HG02571 (cell line): ENCODE data around the gene KLK3.

Experiments
- ATAC-seq: cut with Tn5 transposase; IDR thresholded peaks from one replicate; pipeline ENCODE4 v1.9.1; 2021; ENCODE audit warnings: mild to moderate bottlenecking, moderate library complexity; ENCODE audit not compliant: unreplicated experiment

Gene KLK3

GRCh38 chr19:50830266-50831025 is 24.3 kb upstream of the KLK3 start:
- ATAC-seq: no peak

- no peak for ATAC-seq
Measured at GRCh38 chr19:50831026-50831396, 23.7 kb upstream of the KLK3 start.

GRCh38 chr19:50832666-50833065 is 22.0 kb upstream of the KLK3 start:
- ATAC-seq: no peak

- ATAC-seq: no peak
Measured at GRCh38 chr19:50833117-50833801, 21.5 kb upstream of the KLK3 start, which contains the start of gene KLK15. Gene KLK15, minus strand, starts transcription at chr19:50833574. Its CDS starts 2,082 bp downstream, at chr19:50831492.

GRCh38 chr19:50833802-50834167 is 20.9 kb upstream of the KLK3 start:
- ATAC-seq: no peak

DNA sequence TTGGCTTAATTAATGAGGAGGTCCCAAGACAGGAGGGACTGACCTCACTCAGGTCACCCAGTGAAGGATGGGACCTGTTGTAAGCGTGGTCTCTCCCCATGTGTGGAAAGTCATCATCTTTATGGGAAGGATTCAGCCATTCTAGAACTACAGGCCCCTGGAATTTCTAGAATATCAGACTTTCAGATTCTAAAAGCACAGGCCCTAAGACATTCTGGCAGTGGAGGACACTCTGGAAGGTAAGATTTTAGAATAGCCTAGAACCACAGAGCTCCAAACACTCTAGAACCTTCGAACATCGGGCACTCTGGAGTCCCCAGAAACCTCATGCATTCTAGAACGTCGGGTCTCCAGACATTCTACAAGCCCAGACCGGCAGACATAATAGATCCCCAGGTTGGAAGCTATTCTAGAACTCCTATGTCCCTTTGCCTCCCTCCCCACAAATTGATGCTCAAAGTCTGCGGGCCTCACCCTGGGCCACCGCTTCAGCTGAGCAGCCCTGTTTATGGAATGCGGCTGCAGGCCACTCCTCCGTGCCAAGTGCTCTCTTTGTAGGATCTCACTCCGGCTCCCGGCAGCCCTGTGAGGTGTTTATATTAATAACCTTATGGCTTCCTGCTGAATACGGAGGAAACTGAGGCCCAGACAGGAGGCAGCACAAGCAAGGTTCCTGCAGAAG is 19.5 kb upstream of the KLK3 start:
- ATAC-seq: no peak

- ATAC-seq: peak; percentile 72
Measured at GRCh38 chr19:50835785-50836542, 18.8 kb upstream of the KLK3 start.

GRCh38 chr19:50836543-50837195 is 18.0 kb upstream of the KLK3 start:
- ATAC-seq: no peak

- no peak for ATAC-seq
Measured at GRCh38 chr19:50837300-50837699, 17.4 kb upstream of the KLK3 start.

- no peak for ATAC-seq
Measured at GRCh38 chr19:50838239-50838638, 16.5 kb upstream of the KLK3 start.

GRCh38 chr19:50839712-50840655 is 14.7 kb upstream of the KLK3 start:
- ATAC-seq: no peak

DNA sequence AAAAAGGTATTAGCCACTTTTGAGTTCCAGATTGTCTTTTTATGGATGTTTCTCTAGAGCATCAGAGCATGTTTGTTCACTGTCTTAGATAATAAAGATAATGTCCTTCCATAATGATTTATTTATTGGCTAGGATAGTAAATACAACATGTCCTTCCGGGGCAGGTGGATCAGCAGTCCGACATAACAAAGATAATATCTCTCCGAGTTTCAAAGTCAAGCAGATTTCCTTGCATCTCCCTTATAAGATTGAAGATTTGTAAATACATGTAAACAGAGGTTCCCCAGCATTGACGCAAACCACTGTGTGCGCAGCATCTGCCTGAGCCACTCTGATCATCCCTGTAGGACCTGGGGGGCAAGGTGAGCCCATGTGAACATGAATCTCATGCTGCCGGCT is 12.6 kb upstream of the KLK3 start:
- no peak for ATAC-seq

DNA sequence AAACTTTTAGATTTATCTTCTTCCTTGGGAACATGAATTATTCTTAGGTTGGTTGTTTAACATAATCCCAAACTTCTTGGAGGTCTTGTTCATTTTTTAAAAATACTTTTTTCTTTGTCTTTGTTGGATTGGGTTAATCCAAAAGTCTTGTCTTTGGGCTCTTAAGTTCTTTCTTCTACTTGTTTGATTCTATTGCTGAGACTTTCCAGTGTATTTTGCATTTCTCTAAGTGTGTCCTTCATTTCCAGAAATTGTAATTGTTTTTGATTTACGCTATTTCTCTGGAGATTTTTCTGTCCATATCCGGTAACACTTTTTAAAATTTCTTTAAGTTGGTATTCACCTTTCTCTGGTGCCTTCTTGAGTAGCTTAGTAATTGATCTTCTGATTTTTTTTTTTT is 11.5 kb upstream of the KLK3 start:
- ATAC-seq: no peak

GRCh38 chr19:50843701-50844221 is 11.0 kb upstream of the KLK3 start:
- ATAC-seq: no peak

DNA sequence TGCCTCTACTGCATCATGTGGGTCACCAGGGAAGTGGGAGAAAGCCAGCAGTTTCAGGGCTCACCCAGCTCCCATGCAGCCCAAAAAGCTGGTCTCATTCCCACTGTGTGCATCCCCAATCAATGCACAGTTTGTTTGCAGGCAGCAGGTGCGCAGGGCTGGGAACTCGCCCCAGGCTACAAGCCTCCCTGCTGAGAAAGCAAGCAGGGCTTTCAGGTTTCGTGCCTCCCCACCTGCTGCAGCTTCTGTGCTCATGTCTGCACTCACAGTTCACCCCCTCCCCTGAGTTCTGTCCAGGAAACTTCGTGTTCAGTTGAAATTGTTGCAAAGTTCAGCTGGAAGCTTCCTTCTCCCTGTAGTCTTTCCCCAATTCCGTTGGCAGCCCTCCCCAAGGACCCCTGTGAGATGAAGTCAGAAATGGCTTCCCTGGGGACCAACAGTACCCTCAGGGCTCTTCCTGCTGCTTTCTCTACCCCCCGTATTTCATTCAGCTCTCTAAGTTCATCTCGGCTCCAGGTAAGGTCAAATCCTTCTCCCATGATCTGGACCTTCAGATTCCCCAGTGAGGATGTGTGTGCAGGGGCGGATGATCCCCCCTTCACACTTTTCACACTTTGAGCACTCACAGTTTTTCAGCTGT is 10.3 kb upstream of the KLK3 start:
- ATAC-seq: no peak

DNA sequence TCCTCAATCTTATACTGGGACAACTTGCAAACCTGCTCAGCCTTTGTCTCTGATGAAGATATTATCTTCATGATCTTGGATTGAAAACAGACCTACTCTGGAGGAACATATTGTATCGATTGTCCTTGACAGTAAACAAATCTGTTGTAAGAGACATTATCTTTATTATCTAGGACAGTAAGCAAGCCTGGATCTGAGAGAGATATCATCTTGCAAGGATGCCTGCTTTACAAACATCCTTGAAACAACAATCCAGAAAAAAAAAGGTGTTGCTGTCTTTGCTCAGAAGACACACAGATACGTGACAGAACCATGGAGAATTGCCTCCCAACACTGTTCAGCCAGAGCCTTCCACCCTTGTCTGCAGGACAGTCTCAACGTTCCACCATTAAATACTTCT is 4.0 kb upstream of the KLK3 start:
- ATAC-seq: no peak

DNA sequence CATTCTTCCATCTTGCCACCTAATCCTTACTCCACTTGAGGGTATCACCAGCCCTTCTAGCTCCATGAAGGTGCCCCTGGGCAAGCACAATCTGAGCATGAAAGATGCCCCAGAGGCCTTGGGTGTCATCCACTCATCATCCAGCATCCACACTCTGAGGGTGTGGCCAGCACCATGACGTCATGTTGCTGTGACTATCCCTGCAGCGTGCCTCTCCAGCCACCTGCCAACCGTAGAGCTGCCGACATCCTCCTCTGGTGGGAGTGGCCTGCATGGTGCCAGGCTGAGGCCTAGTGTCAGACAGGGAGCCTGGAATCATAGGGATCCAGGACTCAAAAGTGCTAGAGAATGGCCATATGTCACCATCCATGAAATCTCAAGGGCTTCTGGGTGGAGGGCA is 3.1 kb upstream of the KLK3 start:
- no peak for ATAC-seq

- no peak for ATAC-seq
Measured at GRCh38 chr19:50857366-50857765, 2.7 kb downstream of the KLK3 start.

- ATAC-seq: no peak
Measured at GRCh38 chr19:50858886-50859285, 4.2 kb downstream of the KLK3 start.
